Esophagus squamous epithelium (tissue), 4 donors: ENCODE results near the gene POC1A.

Source experiments
- POLR2A ChIP-seq, 4 donors: fragments of 450-650 bp; IDR thresholded peaks; one replicate each; pipeline ENCODE4 v1.6.1; 2017; ENCODE audit warnings: antibody characterized with exemption in 4 of 4, mild to moderate bottlenecking in 4 of 4, moderate library complexity in 3 of 4
- TF ChIP-seq, protein P1 (sequence below), 6 experiments: fragments of 450-650 bp in 4 of 6; fragments of 200-600 bp in 2 of 6; sonication (generic) in 2 of 6; IDR thresholded peaks; one replicate each; pipeline ENCODE4 v1.5.1; 2016 to 2019; ENCODE audit warnings: antibody characterized with exemption in 6 of 6, mild to moderate bottlenecking in 4 of 6, moderate library complexity in 4 of 6

DNA sequence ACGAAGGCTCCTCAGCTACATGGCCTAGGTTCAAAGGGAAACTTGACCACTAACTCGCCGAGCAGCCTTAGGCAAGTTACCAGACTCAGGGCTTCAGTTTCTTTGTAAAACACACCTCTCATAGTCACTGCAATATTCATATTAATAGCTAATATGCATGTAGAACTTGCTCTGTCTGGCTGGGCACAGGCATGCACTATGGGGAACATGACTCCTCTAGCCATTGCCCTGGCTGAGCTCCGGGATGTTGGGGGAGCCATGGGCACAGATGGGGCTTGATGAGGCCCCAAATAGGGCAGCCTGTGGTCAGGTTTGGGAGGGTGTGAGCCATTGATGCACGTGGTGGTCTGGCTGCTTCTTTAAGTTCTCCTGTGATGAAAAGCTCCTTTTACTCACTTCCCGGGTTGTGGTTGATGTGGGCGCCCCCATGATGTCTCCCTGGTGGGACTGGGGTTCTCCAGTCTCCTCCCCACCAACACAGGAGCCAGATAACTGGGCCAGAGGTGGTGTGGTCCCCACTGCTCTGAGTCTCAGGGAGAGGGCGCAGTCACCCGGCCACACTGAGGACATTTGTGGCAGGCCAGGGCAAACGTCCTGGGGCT, 68.4 kb downstream of the POC1A start:
- TF ChIP-seq, protein P1, sequence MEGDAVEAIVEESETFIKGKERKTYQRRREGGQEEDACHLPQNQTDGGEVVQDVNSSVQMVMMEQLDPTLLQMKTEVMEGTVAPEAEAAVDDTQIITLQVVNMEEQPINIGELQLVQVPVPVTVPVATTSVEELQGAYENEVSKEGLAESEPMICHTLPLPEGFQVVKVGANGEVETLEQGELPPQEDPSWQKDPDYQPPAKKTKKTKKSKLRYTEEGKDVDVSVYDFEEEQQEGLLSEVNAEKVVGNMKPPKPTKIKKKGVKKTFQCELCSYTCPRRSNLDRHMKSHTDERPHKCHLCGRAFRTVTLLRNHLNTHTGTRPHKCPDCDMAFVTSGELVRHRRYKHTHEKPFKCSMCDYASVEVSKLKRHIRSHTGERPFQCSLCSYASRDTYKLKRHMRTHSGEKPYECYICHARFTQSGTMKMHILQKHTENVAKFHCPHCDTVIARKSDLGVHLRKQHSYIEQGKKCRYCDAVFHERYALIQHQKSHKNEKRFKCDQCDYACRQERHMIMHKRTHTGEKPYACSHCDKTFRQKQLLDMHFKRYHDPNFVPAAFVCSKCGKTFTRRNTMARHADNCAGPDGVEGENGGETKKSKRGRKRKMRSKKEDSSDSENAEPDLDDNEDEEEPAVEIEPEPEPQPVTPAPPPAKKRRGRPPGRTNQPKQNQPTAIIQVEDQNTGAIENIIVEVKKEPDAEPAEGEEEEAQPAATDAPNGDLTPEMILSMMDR (IDR thresholded peaks at IDR 0.05), result no peak
- no peak for TF ChIP-seq POLR2A (IDR thresholded peaks at IDR 0.05)
